CD4-positive, alpha-beta T cell (primary cell): ENCODE measurements around the gene NACC2. TPM values are rescaled to one million over a fixed set of nuclear protein-coding genes. Genes with fewer than 3 reads are reported as not detected.

ENCODE experiments used
- ATAC-seq: fragments of 200-7000 bp; cut with Tn5 transposase; one replicate; pipeline ENCODE4 v1.10.0; 2022; ENCODE audit warnings: mild to moderate bottlenecking; ENCODE audit not compliant: poor library complexity
- CTCF ChIA-PET: fragments of 350-600 bp; sonication (Branson Sonifier 250); formaldehyde crosslinking; loops from one replicate; lab custom pipeline; 2021; ENCODE audit warnings: antibody characterized with exemption, inconsistent platforms; lab: Charles Lee
- POLR2A ChIA-PET: fragments of 350-600 bp; sonication (Branson Sonifier 250); formaldehyde crosslinking; loops from one replicate; lab custom pipeline; 2021; ENCODE audit warnings: antibody characterized with exemption, inconsistent platforms; lab: Charles Lee
- DNase-seq, 14 experiments: peaks; one replicate each; pipeline ENCODE4 v3.0.0-alpha.2; 2013 to 2020; ENCODE audit warnings: mixed read lengths in 2 of 14
- H3K27ac ChIP-seq, 2 donors: one replicate each; pipeline versions ENCODE4 v1.5.1 to v1.7.0; 2013; ENCODE audit warnings: low read length in 2 of 2, low read depth in 1 of 2, mild to moderate bottlenecking in 1 of 2
- H3K27me3 ChIP-seq, 2 experiments: 1 replicate in 1 of 2; 2 replicates in 1 of 2; pipeline versions ENCODE4 v1.6.1 to v1.7.0; 2013; ENCODE audit warnings: low read length in 2 of 2, control low read depth in 1 of 2, mild to moderate bottlenecking in 1 of 2, moderate library complexity in 1 of 2; ENCODE audit not compliant: insufficient read depth in 2 of 2, control insufficient read depth in 1 of 2
- H3K36me3 ChIP-seq: one replicate; pipeline ENCODE4 v1.6.1; 2013; ENCODE audit warnings: low read length, control low read depth; ENCODE audit not compliant: insufficient read depth
- H3K4me1 ChIP-seq: one replicate; pipeline ENCODE4 v1.6.1; 2013; ENCODE audit warnings: low read length, control low read depth; ENCODE audit not compliant: insufficient read depth
- H3K4me3 ChIP-seq: one replicate; pipeline ENCODE4 v1.5.1; 2013; ENCODE audit warnings: mild to moderate bottlenecking, low read length, moderate library complexity
- H3K9me3 ChIP-seq, 2 experiments: 1 replicate in 1 of 2; 2 replicates in 1 of 2; pipeline versions ENCODE4 v1.6.1 to v1.7.0; 2013; ENCODE audit warnings: low read length in 2 of 2, mild to moderate bottlenecking in 2 of 2, control low read depth in 1 of 2, moderate library complexity in 1 of 2; ENCODE audit not compliant: control insufficient read depth in 1 of 2, insufficient read depth in 1 of 2
- H3K27ac Mint-ChIP-seq: one replicate; pipeline ENCODE4 v1.8.0; 2020; ENCODE audit warnings: mixed read lengths
- H3K27me3 Mint-ChIP-seq: one replicate; pipeline ENCODE4 v1.8.0; 2021; ENCODE audit warnings: mixed read lengths
- H3K36me3 Mint-ChIP-seq: one replicate; pipeline ENCODE4 v1.8.0; 2021; ENCODE audit warnings: low read depth, mixed read lengths
- H3K4me1 Mint-ChIP-seq: one replicate; pipeline ENCODE4 v1.8.0; 2021; ENCODE audit warnings: low read depth, mixed read lengths
- H3K4me3 Mint-ChIP-seq: one replicate; pipeline ENCODE4 v1.8.0; 2020; ENCODE audit warnings: mild to moderate bottlenecking, mixed read lengths
- H3K9me3 Mint-ChIP-seq: one replicate; pipeline ENCODE4 v1.8.0; 2020; ENCODE audit warnings: mixed read lengths
- intact Hi-C, 2 experiments: fragments of 100-400 bp; cut with DNase I in 1 of 2; cut with micrococcal nuclease in 1 of 2; formaldehyde crosslinking; loops; one replicate each; pipeline versions ENCODE4 v1.15.1 to v1.9.0; 2023 to 2025; cut with DNase I, micrococcal nuclease
- total RNA-seq, 174 experiments: library from RNA in 2 of 174; stranded (reverse) in 2 of 174; gene quantifications; one replicate each; pipeline ENCODE4 v1.2.3 and lab custom pipeline; 2021 to 2026
- TF ChIP-seq, protein P1 (sequence below): fragments of 200-600 bp; IDR thresholded peaks from one replicate; pipeline ENCODE4 v1.8.0; 2022; ENCODE audit warnings: antibody characterized with exemption, mild to moderate bottlenecking

The NACC2 gene
- total RNA-seq, 2 experiments from 2014 or later: 2.1 to 2.7 TPM

DNA sequence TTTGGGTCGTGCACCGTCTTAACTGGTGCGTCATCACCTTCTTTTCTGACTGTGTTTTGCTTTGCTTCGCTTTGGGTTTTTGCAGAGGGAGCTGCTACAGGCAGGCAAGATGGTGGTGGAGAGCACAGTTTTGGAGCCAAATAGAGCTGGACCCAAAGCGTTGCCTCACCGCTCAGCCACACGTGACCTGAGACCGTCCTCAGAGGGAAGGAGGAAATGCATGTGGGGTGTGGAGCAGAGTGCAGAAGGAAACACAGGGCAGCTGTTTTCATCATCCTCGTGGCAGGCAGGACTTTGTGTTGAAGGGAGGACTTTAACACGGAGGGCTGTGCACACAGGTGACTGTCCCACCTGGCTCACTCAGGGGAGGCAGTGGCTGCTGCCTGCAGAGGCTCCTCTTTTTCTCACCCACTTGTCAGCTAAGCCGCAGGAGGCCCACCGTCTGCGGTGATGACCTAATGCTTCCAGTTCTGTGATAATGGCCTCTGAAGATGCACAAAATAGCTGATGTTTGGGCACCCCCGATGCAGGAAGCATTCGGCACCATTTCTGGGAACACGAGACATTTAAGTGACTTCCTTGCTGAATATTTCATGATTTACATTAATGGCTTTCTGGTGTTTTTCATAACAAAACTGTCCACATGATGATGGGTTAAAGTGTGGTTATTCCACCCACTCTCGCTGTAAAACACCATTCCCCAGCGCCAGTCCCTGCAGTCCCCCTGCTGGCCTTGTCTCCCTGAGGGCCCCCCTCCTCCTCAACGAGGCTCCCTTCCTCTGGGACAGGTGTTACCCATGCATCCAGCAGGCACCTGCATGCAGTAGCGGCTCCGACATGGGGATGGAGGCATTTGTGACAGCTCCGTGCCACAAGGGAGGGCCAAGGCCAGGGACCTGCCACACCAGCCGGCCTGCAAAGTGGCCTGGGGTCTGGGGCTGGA is 121.5 kb downstream of the NACC2 start:
- peak in 2 of 14 experiments; percentile 34 to 44 for DNase-seq
- POLR2A ChIA-PET: no interaction called here
- no peaks in the 10 kb centered on the region for H3K36me3 Mint-ChIP-seq
- CTCF ChIA-PET: no interaction called here
- H3K9me3 ChIP-seq: no peaks in the 10 kb centered on the region
- H3K27me3 ChIP-seq: no peaks in the 10 kb centered on the region
- no peak overlapping the region for H3K27ac Mint-ChIP-seq
- TF ChIP-seq, protein P1, sequence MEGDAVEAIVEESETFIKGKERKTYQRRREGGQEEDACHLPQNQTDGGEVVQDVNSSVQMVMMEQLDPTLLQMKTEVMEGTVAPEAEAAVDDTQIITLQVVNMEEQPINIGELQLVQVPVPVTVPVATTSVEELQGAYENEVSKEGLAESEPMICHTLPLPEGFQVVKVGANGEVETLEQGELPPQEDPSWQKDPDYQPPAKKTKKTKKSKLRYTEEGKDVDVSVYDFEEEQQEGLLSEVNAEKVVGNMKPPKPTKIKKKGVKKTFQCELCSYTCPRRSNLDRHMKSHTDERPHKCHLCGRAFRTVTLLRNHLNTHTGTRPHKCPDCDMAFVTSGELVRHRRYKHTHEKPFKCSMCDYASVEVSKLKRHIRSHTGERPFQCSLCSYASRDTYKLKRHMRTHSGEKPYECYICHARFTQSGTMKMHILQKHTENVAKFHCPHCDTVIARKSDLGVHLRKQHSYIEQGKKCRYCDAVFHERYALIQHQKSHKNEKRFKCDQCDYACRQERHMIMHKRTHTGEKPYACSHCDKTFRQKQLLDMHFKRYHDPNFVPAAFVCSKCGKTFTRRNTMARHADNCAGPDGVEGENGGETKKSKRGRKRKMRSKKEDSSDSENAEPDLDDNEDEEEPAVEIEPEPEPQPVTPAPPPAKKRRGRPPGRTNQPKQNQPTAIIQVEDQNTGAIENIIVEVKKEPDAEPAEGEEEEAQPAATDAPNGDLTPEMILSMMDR: no peak
- H3K9me3 Mint-ChIP-seq: no peaks in the 10 kb centered on the region
- intact Hi-C loops: no loop called here
- H3K27ac ChIP-seq: no peak overlapping the region
- ATAC-seq: no peak
- H3K4me1 Mint-ChIP-seq: peaks cover under 1% of the 10 kb centered on the region
- no peaks in the 10 kb centered on the region for H3K27me3 Mint-ChIP-seq
- peaks cover 10% of the 10 kb centered on the region for H3K4me1 ChIP-seq
- no peak overlapping the region for H3K4me3 Mint-ChIP-seq
- no peaks in the 10 kb centered on the region for H3K36me3 ChIP-seq
- no peak overlapping the region for H3K4me3 ChIP-seq

DNA sequence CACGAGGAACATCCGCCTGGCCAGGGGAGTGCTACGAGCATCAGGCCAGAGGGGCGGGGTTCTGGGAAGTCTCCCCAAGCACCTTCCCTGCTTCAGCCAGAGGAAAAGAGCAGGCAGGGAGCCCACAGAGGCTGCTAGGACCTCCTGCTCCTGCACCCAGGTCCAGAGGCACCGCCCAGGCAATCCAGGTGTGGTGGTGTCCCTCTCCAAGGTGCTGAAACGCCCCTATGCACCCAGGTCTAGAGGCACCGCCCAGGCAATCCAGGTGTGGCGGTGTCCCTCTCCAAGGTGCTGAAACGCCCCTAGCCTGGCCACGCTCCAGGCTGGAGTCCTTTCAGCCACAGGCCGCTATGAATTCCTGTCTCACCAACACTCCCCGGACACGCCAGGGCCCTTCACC is 123.2 kb downstream of the NACC2 start:
- peaks cover 20% of the 10 kb centered on the region for H3K4me1 ChIP-seq
- H3K27ac ChIP-seq: no peak overlapping the region
- Mint-ChIP-seq H3K9me3 (no peaks in the 10 kb centered on the region), H3K27me3 (peaks cover 4% of the 10 kb centered on the region), H3K27ac (no peak overlapping the region), H3K4me1 (peaks cover 8% of the 10 kb centered on the region), H3K36me3 (no peaks in the 10 kb centered on the region), H3K4me3 (no peak overlapping the region)
- H3K27me3 ChIP-seq: no peaks in the 10 kb centered on the region
- no peaks in the 10 kb centered on the region for H3K36me3 ChIP-seq
- TF ChIP-seq, protein P1: no peak
- ChIA-PET CTCF (no interaction called here), POLR2A (no interaction called here)
- no peak overlapping the region for H3K4me3 ChIP-seq
- ATAC-seq (peak; percentile 70), DNase-seq (peak in 11 of 14 experiments; percentile 31 to 83 (median 42))
- H3K9me3 ChIP-seq: no peaks in the 10 kb centered on the region
- intact Hi-C loops: no loop called here

DNA sequence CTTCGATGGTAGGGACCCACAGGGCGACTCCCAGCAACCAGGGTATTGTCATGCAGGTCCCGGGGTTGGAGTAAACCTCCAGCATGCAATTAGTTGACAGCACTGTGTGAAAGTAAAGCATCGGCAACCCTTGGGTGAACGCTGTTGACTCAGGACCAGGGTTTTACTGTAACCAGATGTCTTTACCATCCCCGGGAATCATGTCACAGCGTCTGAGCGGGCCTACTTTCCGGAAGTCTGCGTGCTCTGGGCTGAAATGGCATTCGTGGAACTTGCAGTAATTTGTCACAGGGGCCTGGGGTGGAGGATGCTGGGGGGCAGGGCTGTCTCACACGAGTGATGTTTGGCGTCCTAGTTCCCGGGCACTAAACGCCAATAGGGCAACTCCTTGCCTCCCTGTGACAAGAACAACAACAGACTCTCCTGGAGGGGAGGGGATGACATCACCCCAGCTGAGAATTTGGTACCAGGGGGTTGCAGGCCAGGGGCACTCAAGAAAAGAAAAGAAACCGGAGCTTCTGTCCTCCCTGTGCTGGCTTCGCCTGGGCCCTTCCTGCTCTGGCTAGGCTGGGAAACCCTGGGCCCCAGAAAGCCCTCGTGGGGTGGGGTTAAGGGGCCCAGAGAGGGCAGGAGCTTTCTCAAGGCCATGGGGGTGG is 123.8 kb downstream of the NACC2 start:
- no peaks in the 10 kb centered on the region for H3K9me3 Mint-ChIP-seq

More for the DNA sequence above, 123.8 kb downstream of the NACC2 start:
- TF ChIP-seq, protein P1: no peak
- no peak for ATAC-seq
- Mint-ChIP-seq H3K4me1 (peaks cover 8% of the 10 kb centered on the region), H3K4me3 (no peak overlapping the region), H3K27ac (no peak overlapping the region), H3K27me3 (peaks cover 4% of the 10 kb centered on the region), H3K36me3 (no peaks in the 10 kb centered on the region)
- ChIA-PET POLR2A (no interaction called here), CTCF (no interaction called here)
- H3K4me3 ChIP-seq: no peak overlapping the region
- no peak overlapping the region for H3K27ac ChIP-seq
- DNase-seq: no peak
- peaks cover 25% of the 10 kb centered on the region for H3K4me1 ChIP-seq
- intact Hi-C loops: no loop called here
- H3K36me3 ChIP-seq: no peaks in the 10 kb centered on the region
- no peaks in the 10 kb centered on the region for H3K9me3 ChIP-seq
- no peaks in the 10 kb centered on the region for H3K27me3 ChIP-seq
